Measurements from ENCODE around the gene COL27A1.

COL27A1 gene

DNA sequence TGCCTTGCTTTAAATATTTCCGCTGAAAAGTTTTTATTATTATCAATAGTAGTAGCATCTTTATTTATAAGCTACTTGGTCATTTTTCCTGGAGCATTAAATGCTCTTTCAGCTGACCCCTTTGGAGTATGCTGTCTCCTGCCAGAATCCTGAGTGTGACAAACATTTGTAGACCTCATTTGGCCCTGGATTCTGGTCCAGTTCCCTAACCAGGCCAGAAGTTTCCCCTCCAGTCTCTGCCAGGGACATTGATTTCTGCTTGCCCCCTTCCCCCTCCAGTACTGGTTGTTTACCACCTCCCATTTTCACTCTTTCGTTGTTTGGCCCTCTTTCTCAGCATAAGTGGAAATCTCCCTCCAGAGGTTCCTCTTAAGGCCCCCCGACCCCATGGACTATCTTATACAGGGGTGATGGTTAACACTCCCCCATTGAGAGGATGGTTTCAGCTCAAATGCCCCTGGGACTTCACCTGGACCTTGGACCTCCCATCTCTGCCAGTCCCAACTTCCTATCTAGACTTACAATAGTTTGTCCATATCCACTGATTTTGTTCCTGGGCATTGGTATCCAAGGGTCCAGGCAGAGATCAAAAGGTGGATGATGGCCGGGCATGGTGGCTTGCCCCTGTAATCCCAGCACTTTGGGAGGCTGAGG lies 24.6 kb upstream of the COL27A1 start:
- Mint-ChIP-seq H3K27ac (no peak overlapping the region), H3K36me3 (ENCODE audit: low read depth) (no peaks in the 10 kb centered on the region), H3K27me3 (peaks cover 18% of the 10 kb centered on the region), H3K9me3 (peaks cover 4% of the 10 kb centered on the region), H3K4me3 (no peak overlapping the region), H3K4me1 (ENCODE audit: low read depth) (no peaks in the 10 kb centered on the region)
- DNase-seq = no peak

- H3K4me1 Mint-ChIP-seq (ENCODE audit: low read depth) = no peaks in the 10 kb centered on the region
- H3K4me3 Mint-ChIP-seq = no peak overlapping the region
- H3K9me3 Mint-ChIP-seq = peaks cover 4% of the 10 kb centered on the region
- peaks cover 18% of the 10 kb centered on the region for H3K27me3 Mint-ChIP-seq
- no peak overlapping the region for H3K27ac Mint-ChIP-seq
- no peaks in the 10 kb centered on the region for H3K36me3 Mint-ChIP-seq (ENCODE audit: low read depth)
- no peak for DNase-seq
Measured at GRCh38 chr9:114131808-114132549, 23.4 kb upstream of the COL27A1 start.

DNA sequence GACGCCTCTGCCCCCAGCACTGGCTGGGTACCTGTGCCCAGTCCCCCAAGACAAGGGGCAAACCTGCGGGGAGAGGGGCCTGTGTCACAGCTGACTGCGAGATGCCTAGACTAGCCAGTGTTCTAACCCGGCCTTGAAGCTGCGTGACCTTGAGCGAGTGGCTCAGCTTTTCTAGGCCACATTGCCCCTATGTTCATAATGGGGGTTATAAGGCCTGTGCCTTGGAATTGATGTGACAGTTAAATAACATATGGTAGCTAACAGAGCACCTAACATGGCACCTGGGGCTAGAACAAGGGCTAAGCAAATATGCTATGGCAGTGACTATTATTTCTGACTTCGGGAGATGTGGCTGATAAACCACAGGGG lies 22.8 kb upstream of the COL27A1 start:
- Mint-ChIP-seq H3K27me3 (peaks cover 12% of the 10 kb centered on the region), H3K4me1 (ENCODE audit: low read depth) (no peaks in the 10 kb centered on the region), H3K27ac (no peak overlapping the region), H3K36me3 (ENCODE audit: low read depth) (no peaks in the 10 kb centered on the region), H3K4me3 (no peak overlapping the region), H3K9me3 (peaks cover under 1% of the 10 kb centered on the region)
- no peak for DNase-seq

- Mint-ChIP-seq H3K9me3 (no peaks in the 10 kb centered on the region), H3K27me3 (peaks cover 9% of the 10 kb centered on the region), H3K27ac (no peak overlapping the region), H3K4me3 (no peak overlapping the region), H3K36me3 (ENCODE audit: low read depth) (no peaks in the 10 kb centered on the region), H3K4me1 (ENCODE audit: low read depth) (no peaks in the 10 kb centered on the region)
- DNase-seq = no peak
Measured at GRCh38 chr9:114134827-114135396, 20.4 kb upstream of the COL27A1 start.

GRCh38 chr9:114137831-114138230 lies 17.5 kb upstream of the COL27A1 start:
- Mint-ChIP-seq H3K4me3 (no peak overlapping the region), H3K4me1 (ENCODE audit: low read depth) (no peaks in the 10 kb centered on the region), H3K27me3 (peaks cover 12% of the 10 kb centered on the region), H3K9me3 (no peaks in the 10 kb centered on the region), H3K36me3 (ENCODE audit: low read depth) (no peaks in the 10 kb centered on the region), H3K27ac (no peak overlapping the region)
- DNase-seq = no peak

DNA sequence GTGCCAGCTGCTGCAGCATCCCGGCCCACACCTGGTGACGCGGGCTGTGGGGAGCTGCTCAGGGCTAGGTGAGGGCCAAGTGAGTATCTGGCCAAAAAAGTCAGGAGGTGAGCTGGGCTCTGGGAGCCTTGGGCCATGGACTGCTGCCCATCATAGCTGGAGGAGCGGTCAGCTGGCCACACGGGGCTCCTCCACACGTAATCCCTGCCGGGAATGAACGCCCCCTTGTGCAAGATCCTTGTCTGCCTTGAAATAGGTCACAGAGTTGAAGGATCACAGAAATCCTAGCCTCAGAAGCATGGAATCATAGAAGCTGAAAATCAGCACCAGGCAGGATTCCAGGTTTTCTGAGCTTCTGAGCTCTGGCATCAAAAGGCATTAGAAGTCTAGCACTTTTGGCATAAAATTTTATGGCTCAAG lies 16.8 kb upstream of the COL27A1 start:
- no peak overlapping the region for H3K4me3 Mint-ChIP-seq
- no peaks in the 10 kb centered on the region for H3K4me1 Mint-ChIP-seq (ENCODE audit: low read depth)
- no peak overlapping the region for H3K27ac Mint-ChIP-seq
- H3K9me3 Mint-ChIP-seq = no peaks in the 10 kb centered on the region
- DNase-seq = no peak
- no peaks in the 10 kb centered on the region for H3K36me3 Mint-ChIP-seq (ENCODE audit: low read depth)
- H3K27me3 Mint-ChIP-seq = peaks cover 14% of the 10 kb centered on the region

DNA sequence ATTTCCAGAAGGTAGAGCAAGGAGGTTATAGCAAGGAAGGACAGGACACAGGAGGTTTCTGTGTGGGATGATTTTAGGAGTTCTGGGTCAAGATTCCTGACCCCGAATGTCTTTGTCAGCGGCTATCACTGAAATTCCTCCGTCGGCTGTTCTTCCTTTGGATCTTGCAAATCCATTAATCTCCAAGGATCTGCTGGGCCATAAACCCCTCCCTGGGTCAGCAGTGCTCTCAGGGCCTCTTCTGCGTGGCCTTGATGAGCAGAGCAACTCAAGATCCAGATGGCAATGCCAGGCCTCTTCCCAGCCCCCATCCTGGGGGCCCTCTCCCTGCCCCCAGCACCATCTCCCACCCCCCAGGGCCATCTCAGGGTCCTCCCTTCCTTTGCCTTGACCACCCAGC lies 16.3 kb upstream of the COL27A1 start:
- H3K27ac Mint-ChIP-seq = no peak overlapping the region
- no peaks in the 10 kb centered on the region for H3K9me3 Mint-ChIP-seq
- H3K4me3 Mint-ChIP-seq = no peak overlapping the region
- no peak for DNase-seq
- H3K4me1 Mint-ChIP-seq (ENCODE audit: low read depth) = no peaks in the 10 kb centered on the region
- H3K36me3 Mint-ChIP-seq (ENCODE audit: low read depth) = no peaks in the 10 kb centered on the region
- H3K27me3 Mint-ChIP-seq = peaks cover 16% of the 10 kb centered on the region

GRCh38 chr9:114140401-114140800 lies 14.9 kb upstream of the COL27A1 start:
- H3K4me3 Mint-ChIP-seq = no peak overlapping the region
- peaks cover 16% of the 10 kb centered on the region for H3K27me3 Mint-ChIP-seq
- H3K36me3 Mint-ChIP-seq (ENCODE audit: low read depth) = no peaks in the 10 kb centered on the region
- H3K4me1 Mint-ChIP-seq (ENCODE audit: low read depth) = no peaks in the 10 kb centered on the region
- DNase-seq = no peak
- H3K27ac Mint-ChIP-seq = no peak overlapping the region
- H3K9me3 Mint-ChIP-seq = no peaks in the 10 kb centered on the region

DNA sequence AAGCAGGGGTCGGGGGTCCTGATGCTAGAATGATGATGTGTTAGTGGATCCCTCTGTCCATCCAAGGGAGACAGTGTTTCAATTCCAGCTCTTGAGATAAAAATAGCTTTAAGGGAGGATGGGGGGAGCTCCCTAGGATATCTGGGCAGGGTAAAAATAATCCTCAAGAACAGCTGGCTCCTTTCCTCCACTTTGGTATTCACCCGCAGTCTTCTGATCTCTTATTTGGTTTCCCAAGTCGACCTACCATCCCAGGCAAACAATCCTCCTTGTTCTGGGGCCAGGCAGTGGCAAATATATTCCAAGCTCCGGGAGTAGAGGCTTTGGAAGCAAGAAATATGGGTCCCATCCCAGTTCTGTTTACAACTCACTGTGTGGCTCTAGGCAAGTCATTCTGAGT lies 14.5 kb upstream of the COL27A1 start:
- Mint-ChIP-seq H3K27ac (no peak overlapping the region), H3K27me3 (peaks cover 16% of the 10 kb centered on the region), H3K4me1 (ENCODE audit: low read depth) (no peaks in the 10 kb centered on the region), H3K36me3 (ENCODE audit: low read depth) (no peaks in the 10 kb centered on the region), H3K9me3 (no peaks in the 10 kb centered on the region), H3K4me3 (no peak overlapping the region)
- no peak for DNase-seq

GRCh38 chr9:114141553-114142402 lies 13.6 kb upstream of the COL27A1 start:
- Mint-ChIP-seq H3K9me3 (no peaks in the 10 kb centered on the region), H3K36me3 (ENCODE audit: low read depth) (no peaks in the 10 kb centered on the region), H3K4me3 (no peak overlapping the region), H3K4me1 (ENCODE audit: low read depth) (no peaks in the 10 kb centered on the region), H3K27me3 (peaks cover 16% of the 10 kb centered on the region), H3K27ac (no peak overlapping the region)
- no peak for DNase-seq

DNA sequence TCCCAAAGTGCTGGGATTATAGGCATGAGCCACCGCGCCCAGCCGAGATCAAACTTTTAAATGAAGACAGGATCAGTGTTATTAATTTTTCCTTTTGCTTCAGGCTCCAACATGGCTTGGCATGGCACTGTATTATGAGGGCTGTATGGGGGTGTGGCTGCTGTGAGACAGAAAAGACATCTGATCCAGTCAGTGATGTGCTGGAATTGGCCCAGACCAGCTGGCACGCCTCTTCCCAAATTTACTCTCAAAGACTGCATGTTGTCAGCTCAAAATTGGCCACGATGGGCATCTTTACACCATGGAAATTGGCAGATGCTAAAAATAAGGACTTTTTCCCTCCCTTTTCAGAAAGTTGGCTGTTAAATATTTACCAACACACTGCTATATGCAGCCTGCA lies 12.1 kb upstream of the COL27A1 start:
- H3K4me3 Mint-ChIP-seq = no peak overlapping the region
- no peaks in the 10 kb centered on the region for H3K4me1 Mint-ChIP-seq (ENCODE audit: low read depth)
- H3K27me3 Mint-ChIP-seq = peaks cover 20% of the 10 kb centered on the region
- no peak for DNase-seq
- H3K27ac Mint-ChIP-seq = no peak overlapping the region
- H3K9me3 Mint-ChIP-seq = no peaks in the 10 kb centered on the region
- H3K36me3 Mint-ChIP-seq (ENCODE audit: low read depth) = no peaks in the 10 kb centered on the region

DNA sequence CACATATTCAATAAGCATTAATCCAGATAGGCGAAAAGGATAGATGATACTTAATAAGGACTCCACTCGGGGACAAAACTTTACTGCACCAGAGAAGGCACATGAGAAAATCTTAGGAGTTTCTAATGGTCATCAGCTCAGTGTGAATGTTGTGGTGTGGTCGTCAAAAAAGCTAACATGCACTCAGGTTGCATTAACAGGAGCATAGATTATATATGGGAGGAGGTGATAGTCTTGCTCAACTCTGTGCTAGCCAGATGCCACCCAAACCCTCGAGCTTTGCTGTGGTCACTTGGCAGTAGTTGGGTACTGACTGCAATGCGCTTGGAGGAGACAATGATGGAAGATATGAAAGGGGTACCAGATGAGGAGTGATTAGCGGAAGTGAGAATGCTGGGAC lies 8.6 kb upstream of the COL27A1 start:
- Mint-ChIP-seq H3K4me1 (ENCODE audit: low read depth) (no peaks in the 10 kb centered on the region), H3K9me3 (no peaks in the 10 kb centered on the region), H3K36me3 (ENCODE audit: low read depth) (no peaks in the 10 kb centered on the region), H3K27ac (no peak overlapping the region), H3K27me3 (peaks cover 47% of the 10 kb centered on the region), H3K4me3 (no peak overlapping the region)
- no peak for DNase-seq

GRCh38 chr9:114149181-114149580 lies 6.2 kb upstream of the COL27A1 start:
- peaks cover 57% of the 10 kb centered on the region for H3K27me3 Mint-ChIP-seq
- peaks cover 2% of the 10 kb centered on the region for H3K4me1 Mint-ChIP-seq (ENCODE audit: low read depth)
- H3K36me3 Mint-ChIP-seq (ENCODE audit: low read depth) = no peaks in the 10 kb centered on the region
- H3K9me3 Mint-ChIP-seq = no peaks in the 10 kb centered on the region
- no peak for DNase-seq
- no peak overlapping the region for H3K27ac Mint-ChIP-seq
- no peak overlapping the region for H3K4me3 Mint-ChIP-seq

DNA sequence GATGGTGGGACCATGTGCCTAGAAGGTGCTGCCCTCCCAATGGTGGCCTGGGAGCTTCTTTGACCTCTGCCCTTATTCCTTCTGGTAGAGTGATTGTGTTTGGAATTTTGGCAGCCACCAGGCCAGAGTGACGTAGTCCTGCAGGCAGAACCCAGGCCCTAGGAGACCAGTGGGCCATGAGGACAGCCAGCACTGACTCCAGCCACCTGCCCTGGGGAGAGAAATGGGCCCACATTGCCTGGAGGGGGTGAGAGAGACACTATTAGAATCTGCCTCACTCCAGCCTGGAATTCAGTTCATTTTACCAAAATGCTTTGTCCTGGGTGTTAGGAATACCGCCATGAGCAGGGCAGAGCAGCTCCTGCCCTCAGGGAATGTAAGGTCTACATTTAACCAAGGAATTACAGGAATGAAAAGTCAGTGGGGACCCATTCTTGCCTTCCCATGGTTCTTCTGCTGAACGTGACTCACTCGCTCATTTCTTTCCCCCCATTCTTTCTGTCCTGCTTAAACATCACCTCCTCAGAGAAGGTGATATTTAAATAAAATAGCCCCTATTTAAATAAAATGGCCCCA lies 5.5 kb upstream of the COL27A1 start:
- DNase-seq = no peak
- no peaks in the 10 kb centered on the region for H3K9me3 Mint-ChIP-seq
- H3K4me3 Mint-ChIP-seq = no peak overlapping the region
- H3K36me3 Mint-ChIP-seq (ENCODE audit: low read depth) = no peaks in the 10 kb centered on the region
- peaks cover 64% of the 10 kb centered on the region for H3K27me3 Mint-ChIP-seq
- peaks cover 8% of the 10 kb centered on the region for H3K4me1 Mint-ChIP-seq (ENCODE audit: low read depth)
- H3K27ac Mint-ChIP-seq = no peak overlapping the region
